ENCODE measurements around the gene SORCS2.

The SORCS2 gene

DNA sequence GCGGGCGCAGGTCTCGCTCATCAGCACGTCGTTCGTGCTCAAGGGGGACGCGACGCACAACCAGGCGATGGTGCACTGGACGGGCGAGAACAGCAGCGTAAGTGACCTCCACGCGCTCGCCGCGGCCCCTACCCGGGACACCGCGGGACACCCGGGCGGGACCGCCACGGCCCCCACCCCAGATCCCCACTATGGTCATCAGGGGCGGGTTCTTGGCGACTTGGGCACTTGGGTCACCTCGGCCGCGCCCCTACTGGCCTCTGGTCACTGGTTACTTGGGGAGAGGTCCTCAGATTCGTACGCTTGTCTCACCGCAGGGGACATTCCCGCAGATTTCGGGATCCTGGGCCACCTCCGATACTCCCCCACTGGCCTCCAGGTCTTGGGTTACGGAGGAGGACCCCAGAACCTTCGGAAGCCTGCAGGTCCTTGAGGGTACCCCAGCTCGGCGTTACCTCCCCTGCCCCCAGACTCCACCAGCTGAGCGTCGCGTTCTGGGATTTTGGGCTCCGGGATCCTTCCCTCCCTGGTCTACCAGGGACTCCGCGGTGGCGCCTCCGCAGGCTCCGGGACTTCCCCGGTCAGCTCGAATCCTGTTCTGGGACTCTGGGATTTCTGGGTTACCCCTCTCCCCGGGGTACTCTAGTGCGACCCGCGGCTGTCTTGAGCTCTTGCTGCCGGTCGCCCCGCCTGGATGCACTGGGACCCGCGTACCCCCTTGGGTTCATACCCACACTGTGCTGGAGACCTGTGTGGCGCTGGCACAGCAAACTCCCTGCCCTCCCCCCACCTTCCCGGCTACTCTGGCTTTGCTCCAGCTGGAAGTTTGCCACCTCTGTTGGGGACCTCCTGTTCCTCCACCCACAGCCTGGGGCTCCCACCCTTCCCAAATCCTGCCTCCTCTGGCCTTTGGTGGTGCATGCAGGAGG lies 956 bp downstream of the SORCS2 start:
- TF ChIP-seq, protein P1, sequence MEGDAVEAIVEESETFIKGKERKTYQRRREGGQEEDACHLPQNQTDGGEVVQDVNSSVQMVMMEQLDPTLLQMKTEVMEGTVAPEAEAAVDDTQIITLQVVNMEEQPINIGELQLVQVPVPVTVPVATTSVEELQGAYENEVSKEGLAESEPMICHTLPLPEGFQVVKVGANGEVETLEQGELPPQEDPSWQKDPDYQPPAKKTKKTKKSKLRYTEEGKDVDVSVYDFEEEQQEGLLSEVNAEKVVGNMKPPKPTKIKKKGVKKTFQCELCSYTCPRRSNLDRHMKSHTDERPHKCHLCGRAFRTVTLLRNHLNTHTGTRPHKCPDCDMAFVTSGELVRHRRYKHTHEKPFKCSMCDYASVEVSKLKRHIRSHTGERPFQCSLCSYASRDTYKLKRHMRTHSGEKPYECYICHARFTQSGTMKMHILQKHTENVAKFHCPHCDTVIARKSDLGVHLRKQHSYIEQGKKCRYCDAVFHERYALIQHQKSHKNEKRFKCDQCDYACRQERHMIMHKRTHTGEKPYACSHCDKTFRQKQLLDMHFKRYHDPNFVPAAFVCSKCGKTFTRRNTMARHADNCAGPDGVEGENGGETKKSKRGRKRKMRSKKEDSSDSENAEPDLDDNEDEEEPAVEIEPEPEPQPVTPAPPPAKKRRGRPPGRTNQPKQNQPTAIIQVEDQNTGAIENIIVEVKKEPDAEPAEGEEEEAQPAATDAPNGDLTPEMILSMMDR (IDR thresholded peaks at IDR 0.05; ENCODE audit: borderline replicate concordance, control extremely low read depth, extremely low read depth, insufficient read depth, missing control alignments) = no peak
- DNase-seq (ENCODE audit: low spot score) = no peak
- in situ Hi-C loops (cut with MboI; ENCODE audit: low sequenced_read_pairs, unreplicated experiment) = loop anchor here (25.0 kb wide), 1 partner anchor 519 kb away; no protein-coding TSS in a partner anchor

DNA sequence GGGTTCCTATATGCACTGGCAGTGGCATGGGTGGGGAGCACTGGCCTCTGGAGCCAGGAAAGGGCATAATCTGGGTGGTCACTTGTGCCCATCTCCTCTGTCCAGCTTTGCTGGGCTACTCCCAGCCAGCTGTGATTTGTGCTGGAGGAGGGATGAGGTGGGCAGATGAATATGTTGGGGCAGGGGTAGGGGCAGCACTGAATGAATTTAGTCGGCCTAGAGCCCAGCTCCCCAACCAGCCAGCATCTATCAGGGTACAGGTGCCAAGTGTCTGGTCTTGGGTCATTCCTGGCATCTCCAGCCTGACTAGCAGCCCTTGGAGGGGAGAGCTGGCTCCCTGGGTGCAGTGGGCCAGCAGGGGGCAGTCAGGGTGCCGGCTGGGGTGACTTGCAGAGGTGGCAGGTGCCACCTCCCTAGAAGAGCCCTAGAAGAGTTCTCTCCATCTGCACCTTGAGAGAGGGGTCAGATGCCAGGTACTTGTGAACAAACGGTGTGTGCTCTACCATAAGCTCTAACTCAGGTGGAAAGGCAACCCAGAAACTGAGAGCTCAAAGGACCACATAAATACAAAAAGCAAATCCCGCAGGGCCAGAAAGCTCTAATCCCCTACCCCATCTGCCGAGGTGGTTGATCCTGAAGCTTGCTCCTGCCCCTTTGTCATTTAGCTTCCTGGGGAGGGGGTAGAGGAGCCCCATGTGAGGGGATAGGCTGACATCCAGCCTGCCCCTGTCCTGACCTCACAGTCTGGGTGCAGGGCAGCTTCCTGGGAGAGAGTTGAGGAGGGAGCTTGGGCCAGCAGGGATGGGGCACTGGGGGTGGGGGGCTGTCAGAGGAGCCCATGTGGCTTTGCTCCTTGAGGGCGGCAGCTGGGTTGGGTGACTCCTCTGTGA lies 2.2 kb downstream of the SORCS2 start:
- TF ChIP-seq, protein P1 (IDR thresholded peaks at IDR 0.05; ENCODE audit: borderline replicate concordance, control extremely low read depth, extremely low read depth, insufficient read depth, missing control alignments) = no peak
- in situ Hi-C loops (cut with MboI; ENCODE audit: low sequenced_read_pairs, unreplicated experiment) = loop anchor here (25.0 kb wide), 1 partner anchor 518 kb away; no protein-coding TSS in a partner anchor
- DNase-seq (ENCODE audit: low spot score) = no peak

DNA sequence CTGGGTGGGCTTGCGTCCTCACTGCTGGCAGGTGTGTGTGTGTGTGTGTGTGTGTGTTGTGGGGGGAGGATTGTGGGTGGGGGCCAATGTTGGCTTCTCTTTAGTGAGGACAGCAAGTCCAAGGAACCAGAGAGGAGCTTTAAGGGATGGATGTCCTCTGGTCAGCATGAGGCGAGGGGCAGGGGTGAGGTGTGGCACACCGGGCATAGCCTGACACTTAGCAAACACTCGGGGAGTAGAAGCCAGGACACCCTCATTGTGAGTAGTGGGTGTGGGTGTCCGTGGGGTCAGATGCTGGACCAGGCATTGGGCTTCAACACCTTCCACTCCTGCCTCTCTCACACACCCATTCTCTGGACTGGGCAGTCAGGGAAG lies 2.8 kb downstream of the SORCS2 start:
- in situ Hi-C loops (cut with MboI; ENCODE audit: low sequenced_read_pairs, unreplicated experiment) = loop anchor here (25.0 kb wide), 1 partner anchor 517 kb away; no protein-coding TSS in a partner anchor
- TF ChIP-seq, protein P1 (IDR thresholded peaks at IDR 0.05; ENCODE audit: borderline replicate concordance, control extremely low read depth, extremely low read depth, insufficient read depth, missing control alignments) = no peak
- DNase-seq (ENCODE audit: low spot score) = no peak

DNA sequence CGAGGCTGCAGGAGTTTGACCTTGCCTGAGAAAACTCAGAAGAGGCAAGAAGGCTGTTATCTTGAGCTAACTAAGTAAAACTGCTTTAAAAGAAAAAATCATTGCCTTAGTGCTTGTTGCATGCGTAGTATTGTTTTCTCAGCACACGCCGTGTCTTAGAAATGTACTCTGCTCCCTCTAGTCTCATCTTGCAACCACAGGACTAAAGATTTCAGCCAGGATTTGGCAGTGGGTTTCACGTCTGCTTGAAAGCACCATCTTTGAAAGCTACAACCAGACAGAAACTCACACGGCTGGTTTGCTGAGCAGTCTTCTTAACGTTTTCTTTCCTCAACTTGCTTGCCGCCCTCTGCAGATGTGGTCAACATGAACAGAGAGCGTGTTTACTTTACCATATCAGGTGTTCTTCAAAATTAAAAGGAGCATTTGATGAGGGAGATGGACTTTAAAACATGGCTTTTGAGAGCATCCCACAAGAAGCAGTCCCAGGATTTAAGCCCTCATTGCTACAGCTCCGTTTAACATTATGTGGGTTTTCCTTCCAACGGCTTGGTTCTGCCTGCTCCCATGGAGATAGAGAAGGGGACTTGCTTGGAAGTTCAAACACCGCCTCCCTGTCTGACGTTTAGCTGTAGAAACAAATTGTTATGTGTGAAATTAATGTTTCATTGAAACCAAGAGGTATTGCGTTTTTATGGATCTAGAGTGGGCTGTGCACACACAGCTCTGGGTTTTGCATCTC lies 3.4 kb downstream of the SORCS2 start:
- TF ChIP-seq, protein P1 (IDR thresholded peaks at IDR 0.05; ENCODE audit: borderline replicate concordance, control extremely low read depth, extremely low read depth, insufficient read depth, missing control alignments) = no peak
- in situ Hi-C loops (cut with MboI; ENCODE audit: low sequenced_read_pairs, unreplicated experiment) = loop anchor here (25.0 kb wide), 1 partner anchor 517 kb away; no protein-coding TSS in a partner anchor
- DNase-seq (ENCODE audit: low spot score) = no peak

DNA sequence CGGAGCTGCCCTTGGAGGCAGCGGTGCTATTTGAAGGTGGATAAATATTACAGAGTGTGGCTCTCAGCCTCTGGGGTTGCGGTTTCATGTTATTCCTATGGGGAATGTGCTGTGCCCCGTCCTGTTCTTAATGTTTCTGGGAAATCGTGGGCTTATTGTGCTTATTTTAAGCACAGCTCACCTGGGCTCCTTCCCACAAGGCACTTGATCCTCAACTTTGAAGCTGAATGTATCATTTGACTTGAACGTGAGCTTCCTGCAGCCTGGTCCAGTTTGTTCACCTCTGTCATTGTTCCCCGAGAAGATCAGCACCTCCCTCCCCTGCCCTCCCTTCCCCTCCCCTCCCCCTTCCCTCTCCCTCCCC lies 3.9 kb downstream of the SORCS2 start:
- in situ Hi-C loops (cut with MboI; ENCODE audit: low sequenced_read_pairs, unreplicated experiment) = loop anchor here (25.0 kb wide), 1 partner anchor 516 kb away; no protein-coding TSS in a partner anchor
- TF ChIP-seq, protein P1 (IDR thresholded peaks at IDR 0.05; ENCODE audit: borderline replicate concordance, control extremely low read depth, extremely low read depth, insufficient read depth, missing control alignments) = no peak
- no peak for DNase-seq (ENCODE audit: low spot score)

All from GM13976 (cell line).